Coronary artery (tissue), 2 donors: ENCODE measurements around the gene TFAP2C.
"Not testable (repeated sequence)": the region's sequence is repeated elsewhere in the genome, so short reads cannot be mapped to it uniquely, and the experiment has no call there.

Experiments
- DNase-seq: peaks from one replicate; pipeline ENCODE4 v3.0.0-alpha.2; 2017; ENCODE audit warnings: low spot score
- H3K27ac ChIP-seq, 2 donors: fragments of 200-600 bp; sonication (generic); one replicate each; pipeline ENCODE4 v1.5.1; 2016 to 2019
- H3K4me3 ChIP-seq: fragments of 200-600 bp; sonication (generic); 2 replicates; pipeline ENCODE4 v1.5.1; 2016; ENCODE audit warnings: mild to moderate bottlenecking, moderate library complexity
- TF ChIP-seq, protein P1 (sequence below): fragments of 200-600 bp; sonication (generic); IDR thresholded peaks from one replicate; pipeline ENCODE4 v1.5.1; 2019; ENCODE audit warnings: antibody characterized with exemption

Gene TFAP2C

DNA sequence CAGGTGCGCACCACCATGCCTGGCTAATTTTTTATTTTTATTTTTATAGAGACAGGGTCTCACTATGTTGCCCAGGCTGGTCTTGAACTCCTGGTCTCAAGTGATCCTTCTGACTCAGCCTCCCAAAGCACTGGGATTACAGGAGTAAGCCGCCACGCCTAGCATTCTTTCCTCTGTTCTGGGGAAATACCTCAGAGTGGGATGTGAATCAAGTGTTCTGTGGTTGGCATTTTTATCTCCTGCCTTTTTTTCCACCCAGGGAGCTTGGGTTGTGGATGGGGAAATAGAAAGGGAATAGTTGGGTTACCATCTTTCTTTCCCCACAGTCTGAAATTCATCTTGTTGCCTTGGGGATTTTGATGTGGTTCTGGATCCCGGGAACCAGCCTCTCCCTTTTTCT, 24.1 kb downstream of the TFAP2C start:
- no peak for DNase-seq
- H3K27ac ChIP-seq = no peak overlapping the region

DNA sequence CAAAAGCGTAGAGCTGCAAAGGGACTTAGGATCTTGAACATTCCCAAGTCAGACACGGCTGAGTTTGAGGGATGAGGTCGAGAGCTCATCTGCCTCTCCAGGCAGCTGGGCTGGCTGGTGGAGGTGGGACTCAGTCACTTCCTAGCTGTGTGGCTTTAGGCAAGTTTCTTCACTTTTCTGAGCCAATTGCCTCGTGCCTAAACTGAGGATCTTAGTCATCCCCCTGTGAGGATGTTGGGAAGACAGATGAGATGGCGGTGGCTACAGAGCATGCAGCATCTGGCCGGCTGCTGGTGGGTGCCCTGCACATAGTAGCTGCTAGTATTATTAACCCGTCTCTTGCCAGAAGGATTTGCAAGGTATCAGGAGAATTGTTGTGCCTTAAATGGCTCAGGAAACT, 27.5 kb downstream of the TFAP2C start:
- DNase-seq = no peak
- Histone ChIP-seq H3K27ac (no peak overlapping the region), H3K4me3 (no peak overlapping the region)
- TF ChIP-seq, protein P1, sequence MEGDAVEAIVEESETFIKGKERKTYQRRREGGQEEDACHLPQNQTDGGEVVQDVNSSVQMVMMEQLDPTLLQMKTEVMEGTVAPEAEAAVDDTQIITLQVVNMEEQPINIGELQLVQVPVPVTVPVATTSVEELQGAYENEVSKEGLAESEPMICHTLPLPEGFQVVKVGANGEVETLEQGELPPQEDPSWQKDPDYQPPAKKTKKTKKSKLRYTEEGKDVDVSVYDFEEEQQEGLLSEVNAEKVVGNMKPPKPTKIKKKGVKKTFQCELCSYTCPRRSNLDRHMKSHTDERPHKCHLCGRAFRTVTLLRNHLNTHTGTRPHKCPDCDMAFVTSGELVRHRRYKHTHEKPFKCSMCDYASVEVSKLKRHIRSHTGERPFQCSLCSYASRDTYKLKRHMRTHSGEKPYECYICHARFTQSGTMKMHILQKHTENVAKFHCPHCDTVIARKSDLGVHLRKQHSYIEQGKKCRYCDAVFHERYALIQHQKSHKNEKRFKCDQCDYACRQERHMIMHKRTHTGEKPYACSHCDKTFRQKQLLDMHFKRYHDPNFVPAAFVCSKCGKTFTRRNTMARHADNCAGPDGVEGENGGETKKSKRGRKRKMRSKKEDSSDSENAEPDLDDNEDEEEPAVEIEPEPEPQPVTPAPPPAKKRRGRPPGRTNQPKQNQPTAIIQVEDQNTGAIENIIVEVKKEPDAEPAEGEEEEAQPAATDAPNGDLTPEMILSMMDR = no peak

More for the DNA sequence above, 24.1 kb downstream of the TFAP2C start:
- H3K4me3 ChIP-seq = no peak overlapping the region
- TF ChIP-seq, protein P1 = no peak

- TF ChIP-seq, protein P1 = no peak
- no peak for DNase-seq
- Histone ChIP-seq H3K27ac (no peak overlapping the region), H3K4me3 (no peak overlapping the region)
Measured at GRCh38 chr20:56657879-56658278, 28.8 kb downstream of the TFAP2C start.

GRCh38 chr20:56658341-56658947, 29.3 kb downstream of the TFAP2C start:
- H3K27ac ChIP-seq, H3K4me3 ChIP-seq, DNase-seq: not testable (repeated sequence)

GRCh38 chr20:56663660-56664059, 34.6 kb downstream of the TFAP2C start:
- Histone ChIP-seq H3K27ac (no peak overlapping the region), H3K4me3 (no peak overlapping the region)
- no peak for DNase-seq
- TF ChIP-seq, protein P1 = no peak

GRCh38 chr20:56664796-56665195, 35.7 kb downstream of the TFAP2C start:
- no peak overlapping the region for H3K4me3 ChIP-seq
- no peak for DNase-seq
- no peak overlapping the region for H3K27ac ChIP-seq
- TF ChIP-seq, protein P1 = no peak

GRCh38 chr20:56665806-56666205, 36.7 kb downstream of the TFAP2C start:
- H3K27ac ChIP-seq = no peak overlapping the region

More at GRCh38 chr20:56665806-56666205, 36.7 kb downstream of the TFAP2C start:
- H3K4me3 ChIP-seq = no peak overlapping the region
- no peak for DNase-seq
- TF ChIP-seq, protein P1 = no peak
